H1 (cell line): ENCODE results near the gene CELF2. TPM values are rescaled to one million over a fixed set of nuclear protein-coding genes. Genes with fewer than 3 reads are reported as not detected.
A peak's percentile ranks its signal among the peaks of the same experiment; 100 is the strongest.

Source experiments
- CTCF ChIA-PET: fragments of 300-600 bp; sonication (Branson Sonifier 250); formaldehyde crosslinking; loops from one replicate; lab custom pipeline; 2021; ENCODE audit not compliant: partially characterized antibody; lab: Charles Lee
- POLR2A ChIA-PET: fragments of 300-600 bp; sonication (Branson Sonifier 250); formaldehyde crosslinking; loops from one replicate; lab custom pipeline; 2021; ENCODE audit warnings: inconsistent platforms; ENCODE audit not compliant: partially characterized antibody; lab: Charles Lee
- DNase-seq, 2 experiments: peaks; one replicate each; pipeline versions ENCODE4 v3.0.0 to v3.0.0-alpha.2; 2010 to 2022; ENCODE audit warnings: low spot score in 2 of 2, low read depth in 1 of 2, mixed read lengths in 1 of 2
- FAIRE-seq: peaks from 2 replicates; lab custom pipeline; 2011; peaks lifted over from hg19 to GRCh38; lab: Jason Lieb, UNC
- H2AFZ ChIP-seq: 2 replicates; pipeline ENCODE4 v1.8.1; 2012; ENCODE audit warnings: low read length, inconsistent platforms
- H2AK5ac ChIP-seq: 2 replicates; pipeline ENCODE4 v1.6.1; 2013; ENCODE audit warnings: low read depth, low read length
- H2BK120ac ChIP-seq: replicated peaks from 2 replicates; pipeline ENCODE3; 2013; ENCODE audit warnings: low read depth, low read length, inconsistent platforms
- H2BK12ac ChIP-seq: 2 replicates; pipeline ENCODE4 v1.6.1; 2013; ENCODE audit warnings: low read depth, low read length
- H2BK15ac ChIP-seq: 2 replicates; pipeline ENCODE4 v1.6.1; 2013; ENCODE audit warnings: low read length
- H2BK20ac ChIP-seq: 2 replicates; pipeline ENCODE4 v1.6.1; 2013; ENCODE audit warnings: low read length
- H2BK5ac ChIP-seq: 2 replicates; pipeline ENCODE4 v1.6.1; 2013; ENCODE audit warnings: low read depth, low read length
- H3K14ac ChIP-seq: 2 replicates; pipeline ENCODE4 v1.6.1; 2013; ENCODE audit warnings: inconsistent platforms; ENCODE audit not compliant: insufficient read length
- H3K18ac ChIP-seq: 2 replicates; pipeline ENCODE4 v1.6.1; 2013; ENCODE audit warnings: low read length; ENCODE audit errors: extremely low read depth
- H3K23ac ChIP-seq: 2 replicates; pipeline ENCODE4 v1.6.1; 2013; ENCODE audit warnings: inconsistent platforms; ENCODE audit not compliant: insufficient read length
- H3K23me2 ChIP-seq: 2 replicates; pipeline ENCODE4 v1.6.1; 2013; ENCODE audit warnings: low read depth, low read length
- H3K27ac ChIP-seq: 2 replicates; pipeline ENCODE4 v1.6.1; 2011; ENCODE audit warnings: low read depth, low read length, inconsistent platforms
- H3K27me3 ChIP-seq, 4 experiments: replicated peaks in 1 of 4; 1 replicate in 1 of 4; 2 replicates in 3 of 4; pipeline versions ENCODE4 v1.6.1 to v1.8.1; 2011 to 2013; ENCODE audit warnings: low read length in 3 of 4, mild to moderate bottlenecking in 3 of 4, inconsistent platforms in 2 of 4, mixed read lengths in 2 of 4, moderate library complexity in 1 of 4; ENCODE audit not compliant: control insufficient read depth in 3 of 4, insufficient read depth in 3 of 4; ENCODE audit errors: extremely low read depth in 1 of 4
- H3K36me3 ChIP-seq, 4 experiments: 2 replicates each; pipeline versions ENCODE4 v1.6.1 to v1.8.1; 2011 to 2013; ENCODE audit warnings: mild to moderate bottlenecking in 4 of 4, low read length in 3 of 4, moderate library complexity in 2 of 4, control low read depth in 1 of 4, inconsistent platforms in 1 of 4; ENCODE audit not compliant: insufficient read depth in 4 of 4, control insufficient read depth in 2 of 4
- H3K4ac ChIP-seq: replicated peaks from 2 replicates; pipeline ENCODE3; 2013; ENCODE audit warnings: low read length, low read depth, mixed read lengths, inconsistent platforms; ENCODE audit not compliant: insufficient read length
- H3K4me1 ChIP-seq, 4 experiments: replicated peaks in 1 of 4; 1 replicate in 1 of 4; 2 replicates in 3 of 4; pipeline versions ENCODE4 v1.6.1 to v1.8.1; 2011 to 2013; ENCODE audit warnings: low read length in 3 of 4, inconsistent platforms in 2 of 4, mixed read lengths in 1 of 4; ENCODE audit not compliant: insufficient read depth in 4 of 4, control insufficient read depth in 3 of 4
- H3K4me2 ChIP-seq, 2 experiments: 2 replicates each; pipeline versions ENCODE4 v1.6.1 to v1.8.1; 2011 to 2013; ENCODE audit warnings: low read depth in 2 of 2, low read length in 2 of 2, control low read depth in 1 of 2, inconsistent platforms in 1 of 2, mild to moderate bottlenecking in 1 of 2; ENCODE audit not compliant: insufficient read depth in 1 of 2
- H3K4me3 ChIP-seq, 4 experiments: fragments of 200-600, 300-600 bp in 1 of 4; sonication (generic), shearing (Covaris generic), sonication (Bioruptor Twin) in 1 of 4; 2 replicates each; pipeline versions ENCODE4 v1.5.1 to v1.8.1; 2011 to 2016; ENCODE audit warnings: low read length in 4 of 4, low read depth in 3 of 4, control low read depth in 2 of 4, inconsistent platforms in 2 of 4, mild to moderate bottlenecking in 2 of 4, mixed read lengths in 1 of 4, moderate library complexity in 1 of 4; ENCODE audit not compliant: insufficient read depth in 2 of 4; ENCODE audit errors: extremely low read depth in 1 of 4
- H3K56ac ChIP-seq: replicated peaks from 2 replicates; pipeline ENCODE3; 2013; ENCODE audit warnings: low read depth, mild to moderate bottlenecking, mixed read lengths, low read length, inconsistent platforms; ENCODE audit not compliant: insufficient read length
- H3K79me1 ChIP-seq: 2 replicates; pipeline ENCODE4 v1.6.1; 2013; ENCODE audit warnings: low read depth, low read length, control low read depth
- H3K79me2 ChIP-seq, 2 experiments: 2 replicates each; pipeline versions ENCODE4 v1.6.1 to v1.8.1; 2012 to 2013; ENCODE audit warnings: low read length in 2 of 2, mild to moderate bottlenecking in 2 of 2, inconsistent platforms in 1 of 2; ENCODE audit not compliant: insufficient read depth in 2 of 2, control insufficient read depth in 1 of 2
- H3K9ac ChIP-seq, 4 experiments: replicated peaks in 1 of 4; 1 replicate in 1 of 4; 2 replicates in 3 of 4; pipeline versions ENCODE4 v1.6.1 to v1.8.1; 2011 to 2013; ENCODE audit warnings: low read depth in 3 of 4, low read length in 3 of 4, control low read depth in 2 of 4, mild to moderate bottlenecking in 2 of 4, moderate library complexity in 2 of 4, inconsistent platforms in 1 of 4; ENCODE audit errors: extremely low read depth in 1 of 4
- H3K9me3 ChIP-seq, 2 experiments: 2 replicates each; pipeline versions ENCODE4 v1.6.1 to v1.8.1; 2012 to 2013; ENCODE audit warnings: mild to moderate bottlenecking in 2 of 2, moderate library complexity in 2 of 2, control low read depth in 1 of 2, inconsistent platforms in 1 of 2, low read depth in 1 of 2, low read length in 1 of 2, mixed read lengths in 1 of 2; ENCODE audit not compliant: insufficient read depth in 2 of 2
- H4K20me1 ChIP-seq, 2 experiments: replicated peaks in 1 of 2; 2 replicates each; pipeline versions ENCODE3 to v1.8.1; 2011 to 2013; ENCODE audit warnings: inconsistent platforms in 2 of 2, low read length in 2 of 2, mild to moderate bottlenecking in 1 of 2; ENCODE audit not compliant: insufficient read depth in 2 of 2, control insufficient read depth in 1 of 2
- H4K5ac ChIP-seq: 2 replicates; pipeline ENCODE4 v1.6.1; 2013; ENCODE audit warnings: low read length, low read depth, mixed read lengths, inconsistent platforms; ENCODE audit not compliant: insufficient read length
- H4K8ac ChIP-seq: 2 replicates; pipeline ENCODE4 v1.8.0; 2013; ENCODE audit warnings: mild to moderate bottlenecking, moderate library complexity, low read length, inconsistent platforms; ENCODE audit not compliant: insufficient read depth; ENCODE audit errors: extremely low read depth
- H4K91ac ChIP-seq: replicated peaks from 2 replicates; pipeline ENCODE3; 2013; ENCODE audit warnings: low read length, mixed read lengths, inconsistent platforms; ENCODE audit not compliant: insufficient read length
- ATF2 ChIP-seq: IDR thresholded peaks from 2 replicates; pipeline ENCODE4 v1.6.1; 2012; ENCODE audit warnings: low read length, inconsistent platforms
- NANOG ChIP-seq: IDR thresholded peaks from 2 replicates; pipeline ENCODE4 v1.6.1; 2011; ENCODE audit warnings: low read length, low read depth, mild to moderate bottlenecking, inconsistent platforms; ENCODE audit not compliant: insufficient read depth, poor library complexity, severe bottlenecking
- NRF1 ChIP-seq: IDR thresholded peaks from 2 replicates; pipeline ENCODE4 v1.6.1; 2011; ENCODE audit warnings: mild to moderate bottlenecking, low read depth, low read length, improper control_type of control experiment
- POU5F1 ChIP-seq: IDR thresholded peaks from 2 replicates; pipeline ENCODE4 v1.6.1; 2011; ENCODE audit warnings: low read depth, mild to moderate bottlenecking, low read length, moderate library complexity
- RXRA ChIP-seq: IDR thresholded peaks from 2 replicates; pipeline ENCODE4 v1.6.1; 2011; ENCODE audit warnings: low read depth, mild to moderate bottlenecking, low read length, moderate library complexity; ENCODE audit not compliant: insufficient read depth
- whole genome bisulfite sequencing, 2 experiments: shearing (Covaris generic) in 1 of 2; methylation state at CpG; one replicate each; pipeline versions ENCODE4 v1.1.6 to v1.1.7; 2013 to 2015; ENCODE audit warnings: low lambda C conversion rate in 2 of 2, mixed read lengths in 2 of 2, inconsistent platforms in 1 of 2, low coverage in 1 of 2, missing lambda C conversion rate in 1 of 2; ENCODE audit not compliant: insufficient replicate concordance in 2 of 2, insufficient coverage in 1 of 2, insufficient read length in 1 of 2; ENCODE audit errors: extremely low coverage in 1 of 2, missing lambda C conversion rate in 1 of 2; 5-methylcytosine and 5-hydroxymethylcytosine counted together
- polyA plus RNA-seq, 7 experiments: library from polyadenylated mRNA; depleted of rRNA in 3 of 7; stranded (reverse) in 5 of 7; unstranded in 2 of 7; fragments of >200 nt in 5 of 7; fragments of 200-250 nt in 2 of 7; gene quantifications; 1 replicate in 5 of 7; 2 replicates in 1 of 7; 4 replicates in 1 of 7; pipeline versions ENCODE4 v1.2.1 to v1.2.3, GENCODE V29; 2011 to 2013; ENCODE audit warnings: missing spikeins in 2 of 7, mixed read lengths in 2 of 7
- total RNA-seq: library from RNA; stranded (reverse); fragmentation: NEBNext Ultra II Directional; extraction: Animal tissue kit (Norgen Biotek cat#: 25700); gene quantifications from 2 replicates; pipeline ENCODE4 v1.2.1, GENCODE V29; 2021

Gene CELF2
- total and polyA plus RNA-seq, 2 of the 8 experiments (the other 6 are each of a cell fraction or from before 2014, with no cell fraction given), result 18.3 to 22.7 TPM

- 90% methylated on average over 7 of the region's 7 CpGs; no CpG with 5 or more reads in 1 of the 2 experiments for WGBS, 2 experiments
- Histone ChIP-seq H3K4me1 (peaks cover 3 to 14% (median 6%) of the 10 kb centered on the region in 4 experiments), H3K56ac (no peak overlapping the region), H2AFZ (no peak overlapping the region), H4K91ac (no peak overlapping the region), H3K4me3 (no peak overlapping the region), H3K79me1 (no peaks in the 10 kb centered on the region), H2BK15ac (peak overlapping the region; percentile 32; the same call in 1 of the 2 replicates), H3K4ac (no peak overlapping the region), H4K5ac (no peak overlapping the region), H2BK120ac (no peak overlapping the region), H2BK5ac (no peak overlapping the region), H3K4me2 (no peak overlapping the region), H3K18ac (no peak overlapping the region), H4K20me1 (no peaks in the 10 kb centered on the region), H3K27me3 (no peaks in the 10 kb centered on the region), H2BK20ac (no peak overlapping the region), H2AK5ac (no peak overlapping the region), H3K14ac (no peak overlapping the region), H3K27ac (no peak overlapping the region), H2BK12ac (no peak overlapping the region), H3K9me3 (no peaks in the 10 kb centered on the region), H4K8ac (no peak overlapping the region), H3K23me2 (no peaks in the 10 kb centered on the region), H3K79me2 (no peaks in the 10 kb centered on the region), H3K23ac (no peak overlapping the region), H3K9ac (no peak overlapping the region), H3K36me3 (no peaks in the 10 kb centered on the region)
- CTCF ChIA-PET, result interaction anchor here (1.5 to 1.7 kb wide), 3 partner anchors 7 to 21 kb away, joined by 3 to 5 read pairs (median 3); no protein-coding TSS in a partner anchor
- POLR2A ChIA-PET, result no interaction called here
- FAIRE-seq, result no peak
- no peak for DNase-seq
- TF ChIP-seq NANOG, result no peak
- no peak for TF ChIP-seq RXRA
- no peak for TF ChIP-seq POU5F1
- no peak for TF ChIP-seq ATF2
- TF ChIP-seq NRF1, result no peak
Observed at GRCh38 chr10:11339013-11339412, 321.3 kb downstream of the CELF2 start.
